Mesenchymal stem cell (in vitro differentiated cells and primary cell): ENCODE results near the gene RUNX1.

Source experiments
- DNase-seq: peaks from one replicate; pipeline ENCODE4 v3.0.0-alpha.2; 2013
- H2AFZ ChIP-seq: one replicate; pipeline ENCODE4 v1.6.1; 2013; ENCODE audit warnings: low read depth, mild to moderate bottlenecking, control low read depth, inconsistent platforms, low read length, moderate library complexity
- H2AK5ac ChIP-seq: 2 replicates; pipeline ENCODE4 v1.6.1; 2013; ENCODE audit warnings: low read length, moderate library complexity, mild to moderate bottlenecking, inconsistent platforms; ENCODE audit not compliant: severe bottlenecking
- H2BK120ac ChIP-seq: one replicate; pipeline ENCODE4 v1.6.1; 2013; ENCODE audit warnings: low read depth, mild to moderate bottlenecking, inconsistent platforms, low read length, moderate library complexity
- H2BK12ac ChIP-seq, 2 experiments: one replicate each; pipeline ENCODE4 v1.6.1; 2013; ENCODE audit warnings: inconsistent platforms in 2 of 2, low read length in 2 of 2, mild to moderate bottlenecking in 2 of 2, moderate library complexity in 2 of 2, control low read depth in 1 of 2
- H2BK15ac ChIP-seq: one replicate; pipeline ENCODE4 v1.6.1; 2013; ENCODE audit warnings: mild to moderate bottlenecking, low read depth, inconsistent platforms; ENCODE audit not compliant: poor library complexity, severe bottlenecking
- H2BK5ac ChIP-seq: 2 replicates; pipeline ENCODE4 v1.6.1; 2013; ENCODE audit warnings: low read depth, mild to moderate bottlenecking, low read length, control low read depth, inconsistent platforms; ENCODE audit not compliant: poor library complexity, severe bottlenecking
- H3K14ac ChIP-seq, 2 experiments: one replicate each; pipeline ENCODE4 v1.6.1; 2013; ENCODE audit warnings: inconsistent platforms in 2 of 2, low read length in 2 of 2, control low read depth in 1 of 2, mild to moderate bottlenecking in 1 of 2, moderate library complexity in 1 of 2
- H3K18ac ChIP-seq, 2 experiments: one replicate each; pipeline ENCODE4 v1.6.1; 2013; ENCODE audit warnings: inconsistent platforms in 2 of 2, low read length in 2 of 2, control low read depth in 1 of 2, low read depth in 1 of 2, mild to moderate bottlenecking in 1 of 2
- H3K23ac ChIP-seq, 2 experiments: one replicate each; pipeline ENCODE4 v1.6.1; 2013; ENCODE audit warnings: inconsistent platforms in 2 of 2, low read length in 2 of 2, mild to moderate bottlenecking in 2 of 2, moderate library complexity in 2 of 2, control low read depth in 1 of 2
- H3K27ac ChIP-seq: 2 replicates; pipeline ENCODE4 v1.5.1; 2013; ENCODE audit warnings: mild to moderate bottlenecking, moderate library complexity, low read length, control low read depth, inconsistent platforms; ENCODE audit not compliant: poor library complexity, severe bottlenecking
- H3K27me3 ChIP-seq, 2 experiments: 2 replicates each; pipeline versions ENCODE4 v1.6.1 to v1.7.0; 2013; ENCODE audit warnings: low read length in 2 of 2, mild to moderate bottlenecking in 2 of 2, moderate library complexity in 2 of 2, control low read depth in 1 of 2, inconsistent platforms in 1 of 2; ENCODE audit not compliant: control insufficient read depth in 1 of 2, insufficient read depth in 1 of 2
- H3K36me3 ChIP-seq, 2 experiments: 2 replicates each; pipeline versions ENCODE4 v1.6.1 to v1.7.0; 2013; ENCODE audit warnings: low read length in 2 of 2, control low read depth in 1 of 2, inconsistent platforms in 1 of 2, low read depth in 1 of 2, mild to moderate bottlenecking in 1 of 2; ENCODE audit not compliant: insufficient read depth in 2 of 2, control insufficient read depth in 1 of 2
- H3K4ac ChIP-seq, 2 experiments: one replicate each; pipeline ENCODE4 v1.6.1; 2013; ENCODE audit warnings: inconsistent platforms in 2 of 2, low read length in 2 of 2, mild to moderate bottlenecking in 2 of 2, moderate library complexity in 2 of 2, control low read depth in 1 of 2, low read depth in 1 of 2
- H3K4me1 ChIP-seq: 2 replicates; pipeline ENCODE4 v1.6.1; 2013; ENCODE audit warnings: low read depth, low read length, control low read depth; ENCODE audit not compliant: control insufficient read depth, insufficient read depth
- H3K4me2 ChIP-seq: 2 replicates; pipeline ENCODE4 v1.6.1; 2013; ENCODE audit warnings: low read length, mild to moderate bottlenecking, inconsistent platforms; ENCODE audit not compliant: poor library complexity, severe bottlenecking
- H3K4me3 ChIP-seq, 2 experiments: 2 replicates each; pipeline versions ENCODE4 v1.5.1 to v1.7.0; 2013; ENCODE audit warnings: low read length in 2 of 2, mild to moderate bottlenecking in 2 of 2, control low read depth in 1 of 2, low read depth in 1 of 2; ENCODE audit not compliant: insufficient read depth in 1 of 2
- H3K79me1 ChIP-seq: replicated peaks from 2 replicates; pipeline ENCODE4 v1.6.1; 2013; ENCODE audit warnings: mild to moderate bottlenecking, control low read depth, low read length, inconsistent platforms; ENCODE audit not compliant: poor library complexity, severe bottlenecking
- H3K9ac ChIP-seq: 2 replicates; pipeline ENCODE4 v1.7.0; 2013; ENCODE audit warnings: mild to moderate bottlenecking, low read length, moderate library complexity
- H3K9me3 ChIP-seq: 2 replicates; pipeline ENCODE4 v1.7.0; 2013; ENCODE audit warnings: mild to moderate bottlenecking, low read length; ENCODE audit not compliant: control insufficient read depth
- H4K8ac ChIP-seq: one replicate; pipeline ENCODE4 v1.6.1; 2013; ENCODE audit warnings: inconsistent platforms, mild to moderate bottlenecking, low read length, moderate library complexity
- H4K91ac ChIP-seq: one replicate; pipeline ENCODE4 v1.6.1; 2013; ENCODE audit warnings: mild to moderate bottlenecking, low read length, inconsistent platforms
- WGBS: methylation state at CpG from one replicate; pipeline ENCODE4 v1.1.7; 2013; ENCODE audit warnings: mixed read lengths; 5-methylcytosine and 5-hydroxymethylcytosine counted together

The RUNX1 gene

GRCh38 chr21:34748862-34749261, 300.2 kb downstream of the RUNX1 start:
- Histone ChIP-seq H3K4ac (no peak overlapping the region), H3K4me1 (peaks cover 13% of the 10 kb centered on the region), H2BK5ac (no peak overlapping the region), H2BK15ac (no peak overlapping the region), H3K14ac (no peak overlapping the region), H3K9ac (no peak overlapping the region), H2AK5ac (no peak overlapping the region), H3K18ac (no peak overlapping the region), H2AFZ (no peak overlapping the region), H3K36me3 (no peaks in the 10 kb centered on the region), H4K91ac (no peak overlapping the region), H3K4me3 (no peak overlapping the region), H3K9me3 (no peaks in the 10 kb centered on the region), H3K27ac (no peak overlapping the region), H2BK12ac (no peak overlapping the region), H3K79me1 (no peaks in the 10 kb centered on the region), H3K4me2 (no peak overlapping the region), H3K27me3 (no peaks in the 10 kb centered on the region), H4K8ac (no peak overlapping the region), H3K23ac (no peak overlapping the region), H2BK120ac (no peak overlapping the region)
- no peak for DNase-seq
- WGBS: 100% methylated on average over 2 of the region's 3 CpGs

GRCh38 chr21:34745557-34746255, 303.4 kb downstream of the RUNX1 start:
- 59% methylated on average over 21 of the region's 21 CpGs for WGBS
- Histone ChIP-seq H3K14ac (peak overlapping the region in 1 of 2 experiments; percentile 73), H4K8ac (peak overlapping the region; percentile 81), H3K4ac (peak overlapping the region in 1 of 2 experiments; percentile 67), H3K23ac (no peak overlapping the region), H3K27me3 (peaks cover 0 to 13% of the 10 kb centered on the region in 2 experiments), H3K9me3 (no peaks in the 10 kb centered on the region), H2BK12ac (peak overlapping the region; percentile 45 to 53), H2AFZ (no peak overlapping the region), H3K18ac (peak overlapping the region; percentile 11 to 52), H3K27ac (peak overlapping the region; percentile 24), H2BK120ac (no peak overlapping the region), H4K91ac (peak overlapping the region; percentile 83), H3K4me2 (no peak overlapping the region), H2BK15ac (peak overlapping the region; percentile 78), H3K36me3 (no peaks in the 10 kb centered on the region), H2BK5ac (no peak overlapping the region), H3K4me3 (peak overlapping the region in 1 of 2 experiments; percentile 75), H3K4me1 (peaks cover 14% of the 10 kb centered on the region), H3K79me1 (no peaks in the 10 kb centered on the region), H3K9ac (peak overlapping the region; percentile 75), H2AK5ac (peak overlapping the region; percentile 69)
- DNase-seq: peak; percentile 86

GRCh38 chr21:34744801-34745200, 304.3 kb downstream of the RUNX1 start:
- H3K79me1 ChIP-seq: no peaks in the 10 kb centered on the region
- peaks cover 14% of the 10 kb centered on the region for H3K4me1 ChIP-seq
- H3K4me3 ChIP-seq: no peak overlapping the region
- H3K36me3 ChIP-seq: no peaks in the 10 kb centered on the region
- H3K18ac ChIP-seq: no peak overlapping the region
- no peak for DNase-seq
- no peak overlapping the region for H3K23ac ChIP-seq
- no peak overlapping the region for H3K14ac ChIP-seq
- no peak overlapping the region for H4K8ac ChIP-seq
- peak overlapping the region; percentile 57 for H2AK5ac ChIP-seq
- no peak overlapping the region for H3K4ac ChIP-seq
- no peak overlapping the region for H2BK15ac ChIP-seq
- H3K27ac ChIP-seq: no peak overlapping the region
- peak overlapping the region; percentile 75 for H3K9ac ChIP-seq
- 38% methylated on average over 3 of the region's 3 CpGs for WGBS
- no peak overlapping the region for H2AFZ ChIP-seq
- H2BK12ac ChIP-seq: no peak overlapping the region
- peaks cover 0 to 16% of the 10 kb centered on the region in 2 experiments for H3K27me3 ChIP-seq
- H2BK120ac ChIP-seq: no peak overlapping the region
- no peak overlapping the region for H4K91ac ChIP-seq
- no peak overlapping the region for H2BK5ac ChIP-seq
- no peak overlapping the region for H3K4me2 ChIP-seq
- no peaks in the 10 kb centered on the region for H3K9me3 ChIP-seq

GRCh38 chr21:34743831-34744230, 305.3 kb downstream of the RUNX1 start:
- no peak overlapping the region for H2BK5ac ChIP-seq
- H3K9ac ChIP-seq: peak overlapping the region; percentile 31
- no peak overlapping the region for H4K91ac ChIP-seq
- H3K27ac ChIP-seq: no peak overlapping the region
- no peak for DNase-seq
- H2BK12ac ChIP-seq: no peak overlapping the region
- no peaks in the 10 kb centered on the region for H3K36me3 ChIP-seq
- no peak overlapping the region for H3K4me3 ChIP-seq
- H3K4me2 ChIP-seq: no peak overlapping the region
- peaks cover 0 to 16% of the 10 kb centered on the region in 2 experiments for H3K27me3 ChIP-seq
- H4K8ac ChIP-seq: no peak overlapping the region
- WGBS: 85% methylated on average over 9 of the region's 9 CpGs
- H3K23ac ChIP-seq: peak overlapping the region in 1 of 2 experiments; percentile 47
- H3K18ac ChIP-seq: no peak overlapping the region
- H2AFZ ChIP-seq: no peak overlapping the region
- no peak overlapping the region for H2BK15ac ChIP-seq
- H3K4ac ChIP-seq: no peak overlapping the region
- H2AK5ac ChIP-seq: no peak overlapping the region
- peak overlapping the region in 1 of 2 experiments; percentile 49 for H3K14ac ChIP-seq
- H3K9me3 ChIP-seq: no peaks in the 10 kb centered on the region
- no peaks in the 10 kb centered on the region for H3K79me1 ChIP-seq
- peaks cover 14% of the 10 kb centered on the region for H3K4me1 ChIP-seq
- H2BK120ac ChIP-seq: no peak overlapping the region
